ENCODE results near the gene PRSS53. TPM values are rescaled to one million over a fixed set of nuclear protein-coding genes. Genes with fewer than 3 reads are reported as not detected.

The PRSS53 gene
- total RNA-seq, 1 donor from 2014 or later, result 2.8 TPM

GRCh38 chr16:31071861-31072260 is 16.9 kb downstream of the PRSS53 start:
- Mint-ChIP-seq H3K4me1 (ENCODE audit: unreplicated experiment) (peaks cover 26% of the 10 kb centered on the region), H3K27ac (ENCODE audit: unreplicated experiment) (peak overlapping the region; percentile 94), H3K9me3 (ENCODE audit: unreplicated experiment) (no peaks in the 10 kb centered on the region), H3K4me3 (ENCODE audit: unreplicated experiment) (peak overlapping the region; percentile 97), H3K27me3 (ENCODE audit: unreplicated experiment) (no peaks in the 10 kb centered on the region), H3K36me3 (ENCODE audit: unreplicated experiment) (no peaks in the 10 kb centered on the region)
- no peak for DNase-seq (ENCODE audit: extremely low spot score, unreplicated experiment)
- TF ChIP-seq CTCF (IDR thresholded peaks at IDR 0.05), result no peak

GRCh38 chr16:31067342-31067741 is 21.4 kb downstream of the PRSS53 start:
- Mint-ChIP-seq H3K27me3 (ENCODE audit: unreplicated experiment) (no peaks in the 10 kb centered on the region), H3K36me3 (ENCODE audit: unreplicated experiment) (peaks cover 15% of the 10 kb centered on the region), H3K9me3 (ENCODE audit: unreplicated experiment) (no peaks in the 10 kb centered on the region), H3K27ac (ENCODE audit: unreplicated experiment) (no peak overlapping the region), H3K4me3 (ENCODE audit: unreplicated experiment) (no peak overlapping the region), H3K4me1 (ENCODE audit: unreplicated experiment) (peaks cover 36% of the 10 kb centered on the region)
- no peak for TF ChIP-seq CTCF (IDR thresholded peaks at IDR 0.05)
- no peak for DNase-seq (ENCODE audit: extremely low spot score, unreplicated experiment)

- H3K9me3 Mint-ChIP-seq (ENCODE audit: unreplicated experiment), result no peaks in the 10 kb centered on the region
- no peak for TF ChIP-seq CTCF (IDR thresholded peaks at IDR 0.05)
- H3K4me3 Mint-ChIP-seq (ENCODE audit: unreplicated experiment), result peak overlapping the region; percentile 26
- H3K4me1 Mint-ChIP-seq (ENCODE audit: unreplicated experiment), result peaks cover 26% of the 10 kb centered on the region
- H3K27me3 Mint-ChIP-seq (ENCODE audit: unreplicated experiment), result no peaks in the 10 kb centered on the region
- H3K36me3 Mint-ChIP-seq (ENCODE audit: unreplicated experiment), result peaks cover 18% of the 10 kb centered on the region
- peak overlapping the region; percentile 97 for H3K27ac Mint-ChIP-seq (ENCODE audit: unreplicated experiment)
- DNase-seq (ENCODE audit: extremely low spot score, unreplicated experiment), result no peak
Measured at GRCh38 chr16:31064882-31065461, 23.8 kb downstream of the PRSS53 start.

- Mint-ChIP-seq H3K36me3 (ENCODE audit: unreplicated experiment) (peaks cover 18% of the 10 kb centered on the region), H3K4me3 (ENCODE audit: unreplicated experiment) (peak overlapping the region; percentile 26), H3K4me1 (ENCODE audit: unreplicated experiment) (peaks cover 26% of the 10 kb centered on the region), H3K27ac (ENCODE audit: unreplicated experiment) (peak overlapping the region; percentile 97), H3K9me3 (ENCODE audit: unreplicated experiment) (no peaks in the 10 kb centered on the region), H3K27me3 (ENCODE audit: unreplicated experiment) (no peaks in the 10 kb centered on the region)
- TF ChIP-seq CTCF (IDR thresholded peaks at IDR 0.05), result no peak
- DNase-seq (ENCODE audit: extremely low spot score, unreplicated experiment), result no peak
Measured at GRCh38 chr16:31063843-31064611, 24.7 kb downstream of the PRSS53 start.

- Mint-ChIP-seq H3K4me3 (ENCODE audit: unreplicated experiment) (no peak overlapping the region), H3K36me3 (ENCODE audit: unreplicated experiment) (peaks cover 18% of the 10 kb centered on the region), H3K4me1 (ENCODE audit: unreplicated experiment) (peaks cover 26% of the 10 kb centered on the region), H3K27ac (ENCODE audit: unreplicated experiment) (peak overlapping the region; percentile 62), H3K27me3 (ENCODE audit: unreplicated experiment) (no peaks in the 10 kb centered on the region), H3K9me3 (ENCODE audit: unreplicated experiment) (no peaks in the 10 kb centered on the region)
- no peak for TF ChIP-seq CTCF (IDR thresholded peaks at IDR 0.05)
- DNase-seq (ENCODE audit: extremely low spot score, unreplicated experiment), result no peak
Measured at GRCh38 chr16:31063495-31063842, 25.3 kb downstream of the PRSS53 start.
